Measurements from ENCODE around the gene GXYLT2.
"Not testable (repeated sequence)": the region's sequence is repeated elsewhere in the genome, so short reads cannot be mapped to it uniquely, and the experiment has no call there.

GRCh38 chr3:72928781-72929735, 41.2 kb downstream of the GXYLT2 start:
- TF ChIP-seq, protein P1, sequence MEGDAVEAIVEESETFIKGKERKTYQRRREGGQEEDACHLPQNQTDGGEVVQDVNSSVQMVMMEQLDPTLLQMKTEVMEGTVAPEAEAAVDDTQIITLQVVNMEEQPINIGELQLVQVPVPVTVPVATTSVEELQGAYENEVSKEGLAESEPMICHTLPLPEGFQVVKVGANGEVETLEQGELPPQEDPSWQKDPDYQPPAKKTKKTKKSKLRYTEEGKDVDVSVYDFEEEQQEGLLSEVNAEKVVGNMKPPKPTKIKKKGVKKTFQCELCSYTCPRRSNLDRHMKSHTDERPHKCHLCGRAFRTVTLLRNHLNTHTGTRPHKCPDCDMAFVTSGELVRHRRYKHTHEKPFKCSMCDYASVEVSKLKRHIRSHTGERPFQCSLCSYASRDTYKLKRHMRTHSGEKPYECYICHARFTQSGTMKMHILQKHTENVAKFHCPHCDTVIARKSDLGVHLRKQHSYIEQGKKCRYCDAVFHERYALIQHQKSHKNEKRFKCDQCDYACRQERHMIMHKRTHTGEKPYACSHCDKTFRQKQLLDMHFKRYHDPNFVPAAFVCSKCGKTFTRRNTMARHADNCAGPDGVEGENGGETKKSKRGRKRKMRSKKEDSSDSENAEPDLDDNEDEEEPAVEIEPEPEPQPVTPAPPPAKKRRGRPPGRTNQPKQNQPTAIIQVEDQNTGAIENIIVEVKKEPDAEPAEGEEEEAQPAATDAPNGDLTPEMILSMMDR (IDR thresholded peaks at IDR 0.05) = not testable (repeated sequence)
- TF ChIP-seq POLR2A, POLR2AphosphoS5 (IDR thresholded peaks at IDR 0.05): not testable (repeated sequence)

Measured in stomach (tissue), 4 donors.